Lung (tissue), 12 donors: ENCODE measurements around the gene GP1BB. TPM values are rescaled to one million over a fixed set of nuclear protein-coding genes. Genes with fewer than 3 reads are reported as not detected.
"Not testable (repeated sequence)": the region's sequence is repeated elsewhere in the genome, so short reads cannot be mapped to it uniquely, and the experiment has no call there.

Experiments
- ATAC-seq: fragments of 200-7000 bp; cut with Tn5 transposase; one replicate; pipeline ENCODE4 v1.9.1; 2020; ENCODE audit warnings: moderate number of reproducible peaks; ENCODE audit not compliant: insufficient read depth, low FRiP score
- DNase-seq, 3 donors: peaks; one replicate each; pipeline ENCODE4 v3.0.0-alpha.2; 2013 to 2017
- H3K27ac ChIP-seq, 2 donors: one replicate each; pipeline ENCODE4 v1.5.1; 2013; ENCODE audit warnings: mild to moderate bottlenecking in 2 of 2, moderate library complexity in 2 of 2, control low read depth in 1 of 2, inconsistent platforms in 1 of 2, low read depth in 1 of 2, low read length in 1 of 2
- H3K27me3 ChIP-seq, 3 donors: one replicate each; pipeline ENCODE4 v1.5.1; 2013; ENCODE audit warnings: low read length in 2 of 3; ENCODE audit not compliant: control insufficient read depth in 3 of 3, insufficient read depth in 3 of 3
- H3K36me3 ChIP-seq, 4 donors: one replicate each; pipeline ENCODE4 v1.5.1; 2013; ENCODE audit warnings: low read length in 4 of 4, mild to moderate bottlenecking in 1 of 4, moderate library complexity in 1 of 4; ENCODE audit not compliant: control insufficient read depth in 4 of 4, insufficient read depth in 4 of 4
- H3K4me1 ChIP-seq, 5 donors: one replicate each; pipeline ENCODE4 v1.5.1; 2013; ENCODE audit warnings: low read length in 5 of 5, mild to moderate bottlenecking in 2 of 5, moderate library complexity in 1 of 5; ENCODE audit not compliant: control insufficient read depth in 5 of 5, insufficient read depth in 5 of 5
- H3K4me3 ChIP-seq: one replicate; pipeline ENCODE4 v1.5.1; 2013; ENCODE audit warnings: mild to moderate bottlenecking, control low read depth, moderate library complexity
- H3K9ac ChIP-seq, 2 donors: one replicate each; pipeline ENCODE4 v1.5.1; 2013; ENCODE audit warnings: low read length in 2 of 2, control low read depth in 1 of 2; ENCODE audit not compliant: insufficient read depth in 1 of 2
- H3K9me3 ChIP-seq, 4 donors: one replicate each; pipeline ENCODE4 v1.5.1; 2013; ENCODE audit warnings: low read length in 3 of 4, mild to moderate bottlenecking in 1 of 4, moderate library complexity in 1 of 4; ENCODE audit not compliant: control insufficient read depth in 4 of 4, insufficient read depth in 3 of 4
- WGBS, 2 donors: extraction: QIAGEN DNeasy Blood & Tissue Kit; methylation state at CpG; one replicate each; pipeline ENCODE4 v1.1.7; 2013; 5-methylcytosine and 5-hydroxymethylcytosine counted together
- polyA plus RNA-seq, 2 donors: library from polyadenylated mRNA; stranded (reverse); fragments of 200-250 nt; gene quantifications; one replicate each; pipeline ENCODE4 v1.2.1, GENCODE V29; 2013
- total RNA-seq, 2 donors: library from RNA; depleted of rRNA in 1 of 2; stranded (reverse); fragments of >200 nt in 1 of 2; gene quantifications; one replicate each; pipeline ENCODE4 v1.2.1, GENCODE V29; 2014 to 2021
- TF ChIP-seq, protein P1 (sequence below): IDR thresholded peaks from 2 replicates; pipeline ENCODE4 v1.5.1; 2012; ENCODE audit warnings: mild to moderate bottlenecking; ENCODE audit errors: control extremely low read depth, extremely low read depth
- donor health status: control.
- donor health status: control.
- donor health status: Bipolar disorder and iron deficiency.
- donor health status: healthy.
- donor health status: DM: yes; HTN: yes; CAD: no.

Gene GP1BB
- total and polyA plus RNA-seq, 4 donors: 1.9 to 5.5 (median 3.4) TPM

DNA sequence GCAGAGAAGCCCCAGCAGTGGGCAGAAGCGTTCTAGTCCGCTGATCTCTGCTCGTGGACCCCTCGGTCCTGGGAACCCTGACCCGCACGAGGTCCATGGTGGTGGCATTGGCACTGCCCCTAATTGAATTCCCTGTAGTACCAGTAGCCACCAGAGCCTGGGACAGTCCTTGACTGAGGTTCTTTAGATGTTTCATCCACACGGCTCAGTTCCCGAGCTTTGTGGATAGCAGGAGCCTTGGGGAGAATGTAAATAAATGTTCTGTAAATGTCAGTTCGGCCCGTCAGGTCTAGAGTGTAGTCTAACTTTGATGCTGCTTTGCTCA is 48.4 kb upstream of the GP1BB start:
- Histone ChIP-seq H3K9ac (no peak overlapping the region), H3K9me3 (peaks cover 0 to 2% (median 0%) of the 10 kb centered on the region in 4 donors), H3K27me3 (no peaks in the 10 kb centered on the region), H3K36me3 (no peaks in the 10 kb centered on the region), H3K4me3 (no peak overlapping the region), H3K4me1 (peaks cover 0 to 11% (median 0%) of the 10 kb centered on the region in 5 donors), H3K27ac (no peak overlapping the region)
- 84 to 86% methylated on average over 10 of the region's 10 CpGs for WGBS, 2 donors
- no peak for DNase-seq
- TF ChIP-seq, protein P1, sequence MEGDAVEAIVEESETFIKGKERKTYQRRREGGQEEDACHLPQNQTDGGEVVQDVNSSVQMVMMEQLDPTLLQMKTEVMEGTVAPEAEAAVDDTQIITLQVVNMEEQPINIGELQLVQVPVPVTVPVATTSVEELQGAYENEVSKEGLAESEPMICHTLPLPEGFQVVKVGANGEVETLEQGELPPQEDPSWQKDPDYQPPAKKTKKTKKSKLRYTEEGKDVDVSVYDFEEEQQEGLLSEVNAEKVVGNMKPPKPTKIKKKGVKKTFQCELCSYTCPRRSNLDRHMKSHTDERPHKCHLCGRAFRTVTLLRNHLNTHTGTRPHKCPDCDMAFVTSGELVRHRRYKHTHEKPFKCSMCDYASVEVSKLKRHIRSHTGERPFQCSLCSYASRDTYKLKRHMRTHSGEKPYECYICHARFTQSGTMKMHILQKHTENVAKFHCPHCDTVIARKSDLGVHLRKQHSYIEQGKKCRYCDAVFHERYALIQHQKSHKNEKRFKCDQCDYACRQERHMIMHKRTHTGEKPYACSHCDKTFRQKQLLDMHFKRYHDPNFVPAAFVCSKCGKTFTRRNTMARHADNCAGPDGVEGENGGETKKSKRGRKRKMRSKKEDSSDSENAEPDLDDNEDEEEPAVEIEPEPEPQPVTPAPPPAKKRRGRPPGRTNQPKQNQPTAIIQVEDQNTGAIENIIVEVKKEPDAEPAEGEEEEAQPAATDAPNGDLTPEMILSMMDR: no peak
- ATAC-seq: no peak

DNA sequence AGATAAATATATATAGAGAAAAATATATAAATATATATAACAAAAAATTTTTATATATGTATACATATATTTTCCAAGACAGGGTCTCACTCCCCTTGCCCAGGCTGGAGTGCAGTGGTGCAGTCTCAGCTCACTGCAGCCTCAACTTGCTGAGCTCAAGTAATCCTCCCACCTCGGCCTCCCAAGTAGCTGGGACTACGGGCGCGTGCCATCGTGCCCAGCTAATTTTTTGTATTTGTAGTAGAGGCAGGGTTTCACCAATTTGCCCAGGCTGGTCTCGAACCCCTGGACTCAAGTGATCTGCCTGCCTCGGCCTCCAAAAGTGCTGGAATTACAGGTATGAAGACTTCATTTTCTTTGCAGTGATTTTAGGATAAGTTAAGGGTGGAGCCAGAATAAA is 47.9 kb upstream of the GP1BB start:
- no peaks in the 10 kb centered on the region for H3K27me3 ChIP-seq
- DNase-seq (no peak), ATAC-seq (no peak)
- TF ChIP-seq, protein P1: no peak
- WGBS, 2 donors: 89 to 93% methylated on average over 7 of the region's 7 CpGs
- H3K36me3 ChIP-seq: no peaks in the 10 kb centered on the region
- H3K27ac ChIP-seq: no peak overlapping the region
- no peak overlapping the region for H3K4me3 ChIP-seq
- H3K9ac ChIP-seq: no peak overlapping the region
- H3K4me1 ChIP-seq: peaks cover 0 to 11% (median 0%) of the 10 kb centered on the region in 5 donors
- peaks cover 0 to 2% (median 0%) of the 10 kb centered on the region in 4 donors for H3K9me3 ChIP-seq

DNA sequence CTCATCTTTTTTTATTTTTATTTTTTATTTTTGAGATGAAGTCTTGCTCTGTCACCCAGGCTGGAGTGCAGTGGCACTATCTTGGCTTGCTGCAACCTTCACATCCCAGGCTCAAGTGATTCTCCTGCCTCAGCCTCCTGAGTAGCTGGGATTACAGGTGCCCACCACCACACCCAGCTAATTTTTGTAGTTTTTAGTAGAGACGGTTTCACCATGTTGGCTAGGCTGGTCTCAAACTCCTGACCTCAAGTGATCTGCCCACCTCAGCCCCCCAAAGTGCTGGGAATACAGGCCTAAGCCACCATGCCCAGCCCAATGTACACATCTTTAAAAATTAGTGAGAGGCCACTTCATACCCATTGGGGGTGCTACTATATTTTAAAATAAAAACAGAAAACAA is 46.9 kb upstream of the GP1BB start:
- not testable (repeated sequence) for H3K9me3 ChIP-seq, DNase-seq, H3K4me3 ChIP-seq, H3K27me3 ChIP-seq, H3K27ac ChIP-seq, ATAC-seq, H3K36me3 ChIP-seq, H3K9ac ChIP-seq
- H3K4me1 ChIP-seq: peaks cover 0 to 11% (median 0%) of the 10 kb centered on the region in 5 donors
- 81 to 94% methylated on average over 1 of the region's 1 CpG for WGBS, 2 donors

DNA sequence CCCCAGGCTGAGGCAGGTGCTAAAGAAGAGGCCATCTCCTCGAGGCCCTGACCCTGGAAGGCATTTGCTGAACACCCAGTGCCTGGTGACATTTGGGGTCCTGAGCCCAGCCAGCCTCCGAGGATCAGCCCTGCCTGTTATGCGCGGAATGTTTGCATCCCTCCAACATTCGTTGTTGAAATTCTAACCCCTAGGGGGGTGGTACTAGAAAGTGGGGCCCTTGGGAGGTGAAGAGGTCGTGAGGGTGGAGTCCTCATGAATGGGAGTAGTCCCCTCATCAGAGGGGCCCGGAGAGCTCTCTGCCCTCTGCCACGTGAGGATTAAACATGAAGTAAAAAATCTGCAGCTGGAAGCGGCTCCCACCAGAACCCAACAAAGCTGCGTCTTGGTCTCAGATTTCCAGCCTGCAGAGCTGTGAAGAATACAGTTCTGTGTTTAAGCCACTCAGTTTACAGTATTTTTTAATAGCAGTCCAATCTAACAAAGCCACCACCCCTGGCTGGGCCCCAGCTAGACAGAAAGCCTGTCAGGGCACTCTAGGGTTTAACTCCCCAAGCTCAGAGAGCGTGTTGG is 44.3 kb upstream of the GP1BB start:
- H3K27ac ChIP-seq: no peak overlapping the region
- 61 to 78% methylated on average over 11 of the region's 11 CpGs for whole genome bisulfite sequencing, 2 donors
- ATAC-seq: no peak

More for the DNA sequence above, 44.3 kb upstream of the GP1BB start:
- DNase-seq: peak; percentile 37 to 59 (median 46)
- Histone ChIP-seq H3K4me3 (no peak overlapping the region), H3K36me3 (no peaks in the 10 kb centered on the region), H3K4me1 (peaks cover 0 to 11% (median 0%) of the 10 kb centered on the region in 5 donors), H3K27me3 (peaks cover 0 to 7% (median 3%) of the 10 kb centered on the region in 3 donors), H3K9me3 (peaks cover 0 to 2% (median 0%) of the 10 kb centered on the region in 4 donors), H3K9ac (no peak overlapping the region)
- TF ChIP-seq, protein P1: no peak
